HCT116 (cell line): ENCODE results near the gene DCAF17. TPM values are rescaled to one million over a fixed set of nuclear protein-coding genes. Genes with fewer than 3 reads are reported as not detected.

Experiments used
- ATAC-seq: fragments of 200-7000 bp; cut with Tn5 transposase; 2 replicates; pipeline ENCODE4 v1.9.1; 2020; ENCODE audit warnings: mild to moderate bottlenecking, moderate library complexity
- BruUV-seq: library from RNA; stranded (reverse); fragments of 400-500 nt; replicated peaks from 2 replicates; lab custom pipeline; 2021; lab: Mats Ljungman, UMichigan
- CTCF ChIA-PET: fragments of 300-600 bp; sonication (Branson Sonifier 250); formaldehyde crosslinking; loops from one replicate; lab custom pipeline; 2021; ENCODE audit warnings: antibody characterized with exemption; lab: Charles Lee
- POLR2A ChIA-PET: fragments of 300-600, 350-600 bp; sonication (Branson Sonifier 250); formaldehyde crosslinking; loops from one replicate; lab custom pipeline; 2021; ENCODE audit warnings: antibody characterized with exemption; lab: Charles Lee
- RAD21 ChIA-PET, 2 experiments: fragments of 300-600 bp; sonication (Branson Sonifier 250); formaldehyde crosslinking; loops; one replicate each; lab custom pipeline; 2023; ENCODE audit warnings: low total read pairs in 2 of 2; ENCODE audit not compliant: uncharacterized antibody in 2 of 2, unreplicated experiment in 2 of 2, low non-redundant PET in 1 of 2; lab: Charles Lee
- DNase-seq: peaks from one replicate; pipeline ENCODE4 v3.0.0-alpha.2; 2010; ENCODE audit warnings: low read depth, low spot score
- H2AFZ ChIP-seq: fragments of 200-600 bp; shearing (Covaris generic), sonication (generic); 2 replicates; pipeline ENCODE4 v1.6.1; 2017; ENCODE audit warnings: low read depth, mixed run types, mixed read lengths, antibody characterized with exemption, low read length; ENCODE audit not compliant: poor library complexity, severe bottlenecking
- H3K27ac ChIP-seq: 2 replicates; pipeline ENCODE4 v1.5.1; 2012; ENCODE audit warnings: low read depth, low read length
- H3K27me3 ChIP-seq: fragments of 200-600 bp; sonication (generic); 2 replicates; pipeline ENCODE4 v1.6.1; 2016; ENCODE audit warnings: mixed run types, low read length, mixed read lengths; ENCODE audit not compliant: insufficient read depth
- H3K36me3 ChIP-seq, 2 experiments: fragments of 200-500 bp in 1 of 2; fragments of 200-600 bp in 1 of 2; sonication (Bioruptor generic) in 1 of 2; sonication (generic) in 1 of 2; 2 replicates each; pipeline versions ENCODE4 v1.5.1 to v1.6.1; 2014 to 2016; ENCODE audit warnings: low read length in 2 of 2, inconsistent platforms in 1 of 2, mixed read lengths in 1 of 2, mixed run types in 1 of 2; ENCODE audit not compliant: insufficient read depth in 2 of 2, control insufficient read depth in 1 of 2
- H3K4me1 ChIP-seq, 2 experiments: fragments of 200-600 bp in 1 of 2; sonication (generic) in 1 of 2; 2 replicates each; pipeline versions ENCODE4 v1.5.1 to v1.6.1; 2012 to 2017; ENCODE audit warnings: low read length in 2 of 2, inconsistent platforms in 1 of 2, mild to moderate bottlenecking in 1 of 2, mixed read lengths in 1 of 2, mixed run types in 1 of 2, moderate library complexity in 1 of 2; ENCODE audit not compliant: insufficient read depth in 2 of 2, control insufficient read depth in 1 of 2
- H3K4me2 ChIP-seq: fragments of 200-600 bp; sonication (generic); 2 replicates; pipeline ENCODE4 v1.6.1; 2017; ENCODE audit warnings: mixed run types, low read length, mixed read lengths
- H3K4me3 ChIP-seq, 2 experiments: fragments of 200-600 bp in 1 of 2; sonication (generic) in 1 of 2; replicated peaks in 1 of 2; 2 replicates each; pipeline ENCODE4 v1.5.1; 2011 to 2016; ENCODE audit warnings: low read length in 2 of 2, control low read depth in 1 of 2, low read depth in 1 of 2, mild to moderate bottlenecking in 1 of 2, mixed read lengths in 1 of 2, mixed run types in 1 of 2
- H3K79me2 ChIP-seq: fragments of 200-600 bp; sonication (generic); 2 replicates; pipeline ENCODE4 v1.6.1; 2017; ENCODE audit warnings: mild to moderate bottlenecking, mixed run types, low read length, moderate library complexity, mixed read lengths; ENCODE audit not compliant: insufficient read depth
- H3K9ac ChIP-seq: fragments of 200-600 bp; sonication (generic); 2 replicates; pipeline ENCODE4 v1.6.1; 2016; ENCODE audit warnings: low read length, mixed read lengths
- H3K9me2 ChIP-seq: fragments of 200-600 bp; sonication (generic), shearing (Covaris generic); 2 replicates; pipeline ENCODE4 v1.6.1; 2017; ENCODE audit warnings: mixed run types, mild to moderate bottlenecking, moderate library complexity; ENCODE audit not compliant: insufficient read depth
- H3K9me3 ChIP-seq, 2 experiments: fragments of 200-500 bp in 1 of 2; fragments of 200-600 bp in 1 of 2; sonication (Bioruptor generic) in 1 of 2; sonication (generic) in 1 of 2; 2 replicates each; pipeline ENCODE4 v1.6.1; 2014 to 2017; ENCODE audit warnings: low read length in 2 of 2, mixed read lengths in 2 of 2, inconsistent platforms in 1 of 2, low read depth in 1 of 2, mild to moderate bottlenecking in 1 of 2, mixed run types in 1 of 2, moderate library complexity in 1 of 2; ENCODE audit not compliant: control insufficient read depth in 1 of 2, insufficient read depth in 1 of 2
- H4K20me1 ChIP-seq: fragments of 200-600 bp; sonication (generic), shearing (Covaris generic); 2 replicates; pipeline ENCODE4 v1.6.1; 2017; ENCODE audit warnings: mixed run types, mild to moderate bottlenecking, moderate library complexity; ENCODE audit not compliant: insufficient read depth
- CBX3 ChIP-seq: IDR thresholded peaks from 2 replicates; pipeline ENCODE4 v1.6.1; 2012; ENCODE audit warnings: low read depth
- EGR1 ChIP-seq: IDR thresholded peaks from 2 replicates; pipeline ENCODE4 v1.6.1; 2012; ENCODE audit warnings: low read depth
- ELF1 ChIP-seq: IDR thresholded peaks from 2 replicates; pipeline ENCODE4 v1.6.1; 2012; ENCODE audit warnings: low read depth, borderline replicate concordance
- FOSL1 ChIP-seq: IDR thresholded peaks from 2 replicates; pipeline ENCODE4 v1.6.1; 2012; ENCODE audit warnings: low read depth
- POLR2A ChIP-seq: IDR thresholded peaks from 2 replicates; pipeline ENCODE4 v1.7.0; 2011; ENCODE audit warnings: borderline replicate concordance; ENCODE audit not compliant: insufficient read depth, insufficient read length; ENCODE audit errors: extremely low read depth
- SIN3A ChIP-seq: IDR thresholded peaks from 2 replicates; pipeline ENCODE4 v1.6.1; 2012; ENCODE audit warnings: low read depth
- SP1 ChIP-seq: IDR thresholded peaks from 2 replicates; pipeline ENCODE4 v1.6.1; 2012; ENCODE audit warnings: low read depth
- TCF7L2 ChIP-seq: IDR thresholded peaks from 2 replicates; pipeline ENCODE4 v1.7.0; 2011; ENCODE audit warnings: borderline replicate concordance, inconsistent platforms; ENCODE audit not compliant: insufficient read depth, insufficient read length; ENCODE audit errors: extremely low read depth
- YY1 ChIP-seq: IDR thresholded peaks from 2 replicates; pipeline ENCODE4 v1.6.1; 2011; ENCODE audit warnings: low read length, low read depth, moderate library complexity, mild to moderate bottlenecking; ENCODE audit not compliant: insufficient replicate concordance; ENCODE audit errors: extremely low read depth
- ZBTB33 ChIP-seq: IDR thresholded peaks from 2 replicates; pipeline ENCODE4 v1.6.1; 2011; ENCODE audit warnings: mild to moderate bottlenecking, low read length, moderate library complexity; ENCODE audit not compliant: insufficient replicate concordance; ENCODE audit errors: extremely low read depth
- ZFX ChIP-seq: fragments of 450-650 bp; IDR thresholded peaks from 2 replicates; pipeline ENCODE4 v1.6.1; 2017
- intact Hi-C: fragments of 100-400 bp; cut with micrococcal nuclease; formaldehyde crosslinking; loops from 2 replicates; pipeline ENCODE4 v1.10.0; 2022
- total RNA-seq: library from RNA; stranded (reverse); gene quantifications from one replicate; pipeline ENCODE4 v1.2.1, GENCODE V29; 2021; ENCODE audit not compliant: unreplicated experiment
- TF ChIP-seq, protein P1 (sequence below): IDR thresholded peaks from 2 replicates; pipeline ENCODE4 v1.6.1; 2012; ENCODE audit warnings: low read depth
- TF ChIP-seq, protein P2 (sequence below), 3 experiments: fragments of 200-600 bp in 1 of 3; sonication (generic) in 1 of 3; IDR thresholded peaks in 2 of 3; conservative IDR thresholded peaks in 1 of 3; 2 replicates each; pipeline ENCODE4 v1.5.1; 2012 to 2017; ENCODE audit warnings: low read depth in 2 of 3, low read length in 2 of 3, antibody characterized with exemption in 1 of 3, borderline replicate concordance in 1 of 3, control low read depth in 1 of 3, mild to moderate bottlenecking in 1 of 3, mixed read lengths in 1 of 3, mixed run types in 1 of 3, moderate library complexity in 1 of 3; ENCODE audit not compliant: insufficient read depth in 1 of 3
- TF ChIP-seq, protein P3 (sequence below): IDR thresholded peaks from 2 replicates; pipeline ENCODE4 v1.6.1; 2012

DCAF17 gene
- total RNA-seq, 1 experiment from 2014 or later, result 17.7 TPM

DNA sequence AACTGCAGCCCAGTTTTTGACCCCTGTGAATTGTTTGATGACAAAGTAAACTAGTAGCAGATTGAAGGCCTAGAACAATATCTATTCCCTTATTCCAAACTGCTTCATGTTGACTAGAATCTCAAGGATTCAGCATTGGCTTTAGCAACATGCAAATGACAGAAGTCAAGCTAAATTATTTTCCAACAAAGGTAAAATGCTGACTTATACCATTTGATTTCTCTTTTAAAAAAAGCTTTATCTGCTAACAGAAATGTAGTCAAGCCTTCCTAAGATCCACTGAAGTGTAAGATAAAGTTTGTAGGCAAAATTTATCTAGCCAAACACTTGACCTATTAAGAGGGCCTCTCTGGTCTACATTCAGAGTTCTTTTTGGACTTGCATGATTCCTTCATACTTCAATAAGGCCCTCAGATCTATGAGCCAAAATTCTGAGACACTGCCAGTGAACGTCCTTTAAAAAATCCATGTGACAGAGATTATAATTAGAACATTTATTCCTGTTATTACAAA lies 78.7 kb downstream of the DCAF17 start:
- intact Hi-C loops, result no loop called here

More for the DNA sequence above, 78.7 kb downstream of the DCAF17 start:
- H3K9ac ChIP-seq, result no peak overlapping the region
- no peak overlapping the region for H3K27ac ChIP-seq
- POLR2A ChIA-PET, result no interaction called here
- H3K79me2 ChIP-seq, result no peaks in the 10 kb centered on the region
- CTCF ChIA-PET, result no interaction called here
- no peaks in the 10 kb centered on the region for H3K36me3 ChIP-seq
- H3K9me3 ChIP-seq, result no peaks in the 10 kb centered on the region
- TF ChIP-seq YY1 (no peak), POLR2A (no peak), SIN3A (no peak), ZFX (no peak), CBX3 (no peak), TCF7L2 (no peak), ZBTB33 (no peak), FOSL1 (no peak), ELF1 (no peak), EGR1 (no peak), SP1 (no peak)
- TF ChIP-seq, protein P1, sequence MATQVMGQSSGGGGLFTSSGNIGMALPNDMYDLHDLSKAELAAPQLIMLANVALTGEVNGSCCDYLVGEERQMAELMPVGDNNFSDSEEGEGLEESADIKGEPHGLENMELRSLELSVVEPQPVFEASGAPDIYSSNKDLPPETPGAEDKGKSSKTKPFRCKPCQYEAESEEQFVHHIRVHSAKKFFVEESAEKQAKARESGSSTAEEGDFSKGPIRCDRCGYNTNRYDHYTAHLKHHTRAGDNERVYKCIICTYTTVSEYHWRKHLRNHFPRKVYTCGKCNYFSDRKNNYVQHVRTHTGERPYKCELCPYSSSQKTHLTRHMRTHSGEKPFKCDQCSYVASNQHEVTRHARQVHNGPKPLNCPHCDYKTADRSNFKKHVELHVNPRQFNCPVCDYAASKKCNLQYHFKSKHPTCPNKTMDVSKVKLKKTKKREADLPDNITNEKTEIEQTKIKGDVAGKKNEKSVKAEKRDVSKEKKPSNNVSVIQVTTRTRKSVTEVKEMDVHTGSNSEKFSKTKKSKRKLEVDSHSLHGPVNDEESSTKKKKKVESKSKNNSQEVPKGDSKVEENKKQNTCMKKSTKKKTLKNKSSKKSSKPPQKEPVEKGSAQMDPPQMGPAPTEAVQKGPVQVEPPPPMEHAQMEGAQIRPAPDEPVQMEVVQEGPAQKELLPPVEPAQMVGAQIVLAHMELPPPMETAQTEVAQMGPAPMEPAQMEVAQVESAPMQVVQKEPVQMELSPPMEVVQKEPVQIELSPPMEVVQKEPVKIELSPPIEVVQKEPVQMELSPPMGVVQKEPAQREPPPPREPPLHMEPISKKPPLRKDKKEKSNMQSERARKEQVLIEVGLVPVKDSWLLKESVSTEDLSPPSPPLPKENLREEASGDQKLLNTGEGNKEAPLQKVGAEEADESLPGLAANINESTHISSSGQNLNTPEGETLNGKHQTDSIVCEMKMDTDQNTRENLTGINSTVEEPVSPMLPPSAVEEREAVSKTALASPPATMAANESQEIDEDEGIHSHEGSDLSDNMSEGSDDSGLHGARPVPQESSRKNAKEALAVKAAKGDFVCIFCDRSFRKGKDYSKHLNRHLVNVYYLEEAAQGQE, result no peak
- TF ChIP-seq, protein P2, sequence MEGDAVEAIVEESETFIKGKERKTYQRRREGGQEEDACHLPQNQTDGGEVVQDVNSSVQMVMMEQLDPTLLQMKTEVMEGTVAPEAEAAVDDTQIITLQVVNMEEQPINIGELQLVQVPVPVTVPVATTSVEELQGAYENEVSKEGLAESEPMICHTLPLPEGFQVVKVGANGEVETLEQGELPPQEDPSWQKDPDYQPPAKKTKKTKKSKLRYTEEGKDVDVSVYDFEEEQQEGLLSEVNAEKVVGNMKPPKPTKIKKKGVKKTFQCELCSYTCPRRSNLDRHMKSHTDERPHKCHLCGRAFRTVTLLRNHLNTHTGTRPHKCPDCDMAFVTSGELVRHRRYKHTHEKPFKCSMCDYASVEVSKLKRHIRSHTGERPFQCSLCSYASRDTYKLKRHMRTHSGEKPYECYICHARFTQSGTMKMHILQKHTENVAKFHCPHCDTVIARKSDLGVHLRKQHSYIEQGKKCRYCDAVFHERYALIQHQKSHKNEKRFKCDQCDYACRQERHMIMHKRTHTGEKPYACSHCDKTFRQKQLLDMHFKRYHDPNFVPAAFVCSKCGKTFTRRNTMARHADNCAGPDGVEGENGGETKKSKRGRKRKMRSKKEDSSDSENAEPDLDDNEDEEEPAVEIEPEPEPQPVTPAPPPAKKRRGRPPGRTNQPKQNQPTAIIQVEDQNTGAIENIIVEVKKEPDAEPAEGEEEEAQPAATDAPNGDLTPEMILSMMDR (IDR thresholded peaks at IDR 0.05 in 2 of 3, conservative IDR thresholded peaks at IDR 0.05 in 1 of 3; ENCODE audit: borderline replicate concordance in 1 of 3, insufficient read depth in 1 of 3, low read depth in 2 of 3, low read length in 2 of 3), result no peak
- TF ChIP-seq, protein P3, sequence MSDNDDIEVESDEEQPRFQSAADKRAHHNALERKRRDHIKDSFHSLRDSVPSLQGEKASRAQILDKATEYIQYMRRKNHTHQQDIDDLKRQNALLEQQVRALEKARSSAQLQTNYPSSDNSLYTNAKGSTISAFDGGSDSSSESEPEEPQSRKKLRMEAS, result no peak
- H4K20me1 ChIP-seq, result no peaks in the 10 kb centered on the region
- no TSS peak for BruUV-seq
- H2AFZ ChIP-seq, result no peak overlapping the region
- DNase-seq, result no peak
- H3K4me1 ChIP-seq, result peaks cover 0 to 13% of the 10 kb centered on the region in 2 experiments; a peak in 1 of 4 replicates
- H3K4me2 ChIP-seq, result no peak overlapping the region
- H3K4me3 ChIP-seq, result no peak overlapping the region
- no peaks in the 10 kb centered on the region for H3K27me3 ChIP-seq
- no peaks in the 10 kb centered on the region for H3K9me2 ChIP-seq
- ATAC-seq, result no peak
- RAD21 ChIA-PET, result no interaction called here
